HepG2 (cell line): ENCODE measurements around the gene INSIG2. TPM values are rescaled to one million over a fixed set of nuclear protein-coding genes. Genes with fewer than 3 reads are reported as not detected.

ENCODE experiments used
- AKAP8 ChIP-seq: sonication (generic); formaldehyde crosslinking; IDR thresholded peaks from 2 replicates; pipeline ENCODE4 v1.5.1; 2020; ENCODE audit warnings: mild to moderate bottlenecking, missing genetic modification reagents
- CCAR2 ChIP-seq: fragments of 200-400 bp; formaldehyde crosslinking; optimal IDR thresholded peaks from 2 replicates; pipeline ENCODE3; 2018; ENCODE audit warnings: low read depth, mild to moderate bottlenecking, low read length, moderate library complexity
- GRHL1 ChIP-seq: sonication (generic); formaldehyde crosslinking; conservative IDR thresholded peaks from 2 replicates; pipeline ENCODE4 v1.8.0; 2022; ENCODE audit warnings: missing genetic modification reagents
- HBP1 ChIP-seq: IDR thresholded peaks from 2 replicates; pipeline ENCODE4 v1.6.1; 2016; ENCODE audit warnings: low read depth, control low read depth
- HMGXB3 ChIP-seq: sonication (generic); formaldehyde crosslinking; IDR thresholded peaks from 2 replicates; pipeline ENCODE4 v1.4.0; 2020; ENCODE audit warnings: missing genetic modification reagents, borderline replicate concordance
- HOXD1 ChIP-seq: sonication (generic); formaldehyde crosslinking; IDR thresholded peaks from 2 replicates; pipeline ENCODE4 v1.5.0; 2020; ENCODE audit warnings: missing genetic modification reagents
- MED8 ChIP-seq: sonication (generic); formaldehyde crosslinking; IDR thresholded peaks from 2 replicates; pipeline ENCODE4 v1.8.1; 2023; ENCODE audit warnings: mild to moderate bottlenecking, missing genetic modification reagents; ENCODE audit not compliant: insufficient replicate concordance
- NFRKB ChIP-seq: fragments of 450-650 bp; IDR thresholded peaks from 2 replicates; pipeline ENCODE4 v1.6.1; 2017
- TFAP4 ChIP-seq: sonication (generic); IDR thresholded peaks from 2 replicates; pipeline ENCODE4 v1.6.1; 2016; ENCODE audit warnings: low read depth, borderline replicate concordance
- ZBTB37 ChIP-seq: sonication (generic); formaldehyde crosslinking; IDR thresholded peaks from 2 replicates; pipeline ENCODE4 v1.4.0; 2020; ENCODE audit warnings: mild to moderate bottlenecking, missing genetic modification reagents
- ZBTB7B ChIP-seq: sonication (generic); formaldehyde crosslinking; IDR thresholded peaks from 2 replicates; pipeline ENCODE4 v1.4.0; 2020; ENCODE audit warnings: missing genetic modification reagents
- ZMYM4 ChIP-seq: sonication (generic); formaldehyde crosslinking; IDR thresholded peaks from 2 replicates; pipeline ENCODE4 v1.8.1; 2023; ENCODE audit warnings: mild to moderate bottlenecking, missing genetic modification reagents
- ZNF20 ChIP-seq: sonication (generic); formaldehyde crosslinking; IDR thresholded peaks from 2 replicates; pipeline ENCODE4 v1.4.0; 2020; ENCODE audit warnings: mild to moderate bottlenecking, moderate library complexity, missing genetic modification reagents
- ZNF362 ChIP-seq: sonication (generic); formaldehyde crosslinking; IDR thresholded peaks from 2 replicates; pipeline ENCODE4 v1.4.0; 2020; ENCODE audit warnings: missing genetic modification reagents, mild to moderate bottlenecking, borderline replicate concordance
- polyA plus RNA-seq, 8 experiments: library from polyadenylated mRNA; depleted of rRNA in 3 of 8; stranded (reverse) in 7 of 8; unstranded in 1 of 8; fragments of >200 nt; fragmentation: Illumina TruSeq in 4 of 8; extraction: Trizol in 4 of 8; gene quantifications; 2 replicates each; pipeline versions ENCODE4 v1.2.1 to v1.2.3, GENCODE V29; 2011 to 2016; ENCODE audit warnings: low read depth in 4 of 8, missing spikeins in 1 of 8, mixed read lengths in 1 of 8; ENCODE audit not compliant: insufficient read depth in 1 of 8
- total RNA-seq, 5 experiments: library from RNA; depleted of rRNA; stranded (reverse); fragments of >200 nt; fragmentation: Illumina TruSeq; extraction: Trizol; gene quantifications; 2 replicates each; pipeline ENCODE4 v1.2.3, GENCODE V29; 2016; ENCODE audit warnings: low read depth in 1 of 5

Gene INSIG2
- total and polyA plus RNA-seq, 2 of the 13 experiments (the other 11 are each of a cell fraction or from before 2014, with no cell fraction given): 73.5 to 481 TPM

- TF ChIP-seq HBP1 (CRISPR knock-in tag) (peak; percentile 91), CCAR2 (no peak), ZNF20 (CRISPR knock-in tag) (no peak), ZMYM4 (no peak), ZBTB7B (CRISPR knock-in tag) (peak; percentile 77), GRHL1 (no peak), ZBTB37 (peak; percentile 61; the same call in 1 of the 2 replicates), ZNF362 (CRISPR knock-in tag) (no peak; the same call in 1 of the 2 replicates), AKAP8 (CRISPR knock-in tag) (0 out of 2 replicates have a peak, but pooled peaks have one; percentile 30), MED8 (CRISPR knock-in tag) (no peak), NFRKB (no peak), HOXD1 (peak; percentile 96), TFAP4 (peak; percentile 60; the same call in 1 of the 2 replicates), HMGXB3 (CRISPR knock-in tag) (peak; percentile 45; the same call in 1 of the 2 replicates)
These were observed 999 bp downstream of the INSIG2 start (continued) for GRCh38 chr2:118089139-118089800.
